Mucosa of descending colon (tissue), 3 donors: ENCODE measurements around the gene EPS8L1. TPM values are rescaled to one million over a fixed set of nuclear protein-coding genes. Genes with fewer than 3 reads are reported as not detected.
"Not testable (repeated sequence)": the region's sequence is repeated elsewhere in the genome, so short reads cannot be mapped to it uniquely, and the experiment has no call there.

Experiments used
- ATAC-seq: fragments of 200-7000 bp; cut with Tn5 transposase; one replicate; pipeline ENCODE4 v1.9.1; 2020; ENCODE audit warnings: mild to moderate bottlenecking, moderate library complexity
- DNase-seq, 3 donors: peaks; one replicate each; pipeline ENCODE4 v3.0.0-alpha.2; 2020
- H3K36me3 ChIP-seq: fragments of 200-600 bp; one replicate; pipeline ENCODE4 v1.8.0; 2021; ENCODE audit warnings: low read depth, mild to moderate bottlenecking
- H3K4me1 ChIP-seq: fragments of 200-600 bp; one replicate; pipeline ENCODE4 v1.8.0; 2021; ENCODE audit warnings: low read depth, mild to moderate bottlenecking
- H3K4me3 ChIP-seq: fragments of 200-600 bp; one replicate; pipeline ENCODE4 v1.8.0; 2021; ENCODE audit warnings: mild to moderate bottlenecking
- H3K9me3 ChIP-seq: fragments of 200-600 bp; one replicate; pipeline ENCODE4 v1.8.0; 2021; ENCODE audit warnings: mild to moderate bottlenecking
- intact Hi-C, 2 donors: fragments of 100-400 bp; cut with DNase I in 1 of 2; cut with micrococcal nuclease in 1 of 2; formaldehyde crosslinking; loops; one replicate each; pipeline versions ENCODE4 v1.11.0 to v1.11.1; 2022; cut with DNase I, micrococcal nuclease
- total RNA-seq, 3 donors: library from RNA; stranded (reverse); fragmentation: NEBNext Ultra II Directional in 2 of 3; extraction: Animal tissue kit (Norgen Biotek cat#: 25700) in 2 of 3; gene quantifications; one replicate each; pipeline versions ENCODE4 v1.2.1 to v1.2.4, GENCODE V29; 2021 to 2023
- TF ChIP-seq, protein P1 (sequence below): fragments of 200-600 bp; IDR thresholded peaks from one replicate; pipeline ENCODE4 v1.8.0; 2022; ENCODE audit warnings: antibody characterized with exemption, mild to moderate bottlenecking
- donor health status: DM: no; HTN: no; CAD: no; lungs with moderate emphysema.
- donor health status: DM: no; HTN: no; CAD: no.
- donor health status: DM: no; HTN: yes; CAD: no.

EPS8L1 gene
- total RNA-seq, 3 donors from 2014 or later, result 20.7 to 79.6 (median 36.0) TPM

DNA sequence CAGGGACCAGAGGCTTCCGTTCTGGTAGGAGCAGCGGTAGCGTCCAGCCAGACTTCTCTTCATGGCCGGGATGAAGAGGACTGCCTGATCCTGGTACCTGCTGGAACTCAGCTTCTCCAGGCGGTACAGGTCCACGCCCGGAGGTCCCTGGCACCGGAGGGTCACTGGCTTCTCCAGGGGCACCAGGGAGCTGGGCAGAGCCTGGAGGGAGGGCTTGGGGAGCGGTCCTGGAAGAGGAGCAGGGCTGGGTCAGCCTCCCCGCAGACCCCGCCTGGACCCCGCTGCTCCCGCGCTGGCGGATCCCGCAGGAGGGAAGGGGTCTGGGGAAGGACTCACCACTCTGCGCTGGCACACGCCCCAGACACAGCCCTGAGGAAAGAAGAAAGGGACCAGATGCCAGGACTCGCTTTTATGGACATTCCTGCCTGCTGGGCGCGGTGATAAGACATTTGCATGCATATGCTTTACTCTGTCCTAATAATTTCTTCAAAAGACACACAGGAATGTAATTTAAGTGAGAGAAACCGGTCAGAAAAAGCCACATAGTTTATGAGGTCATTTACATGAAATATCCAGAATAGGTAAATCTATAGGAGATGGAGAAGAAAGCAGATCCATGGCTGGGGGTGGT lies 43.4 kb upstream of the EPS8L1 start:
- intact Hi-C loops, result no loop called here
- TF ChIP-seq, protein P1, sequence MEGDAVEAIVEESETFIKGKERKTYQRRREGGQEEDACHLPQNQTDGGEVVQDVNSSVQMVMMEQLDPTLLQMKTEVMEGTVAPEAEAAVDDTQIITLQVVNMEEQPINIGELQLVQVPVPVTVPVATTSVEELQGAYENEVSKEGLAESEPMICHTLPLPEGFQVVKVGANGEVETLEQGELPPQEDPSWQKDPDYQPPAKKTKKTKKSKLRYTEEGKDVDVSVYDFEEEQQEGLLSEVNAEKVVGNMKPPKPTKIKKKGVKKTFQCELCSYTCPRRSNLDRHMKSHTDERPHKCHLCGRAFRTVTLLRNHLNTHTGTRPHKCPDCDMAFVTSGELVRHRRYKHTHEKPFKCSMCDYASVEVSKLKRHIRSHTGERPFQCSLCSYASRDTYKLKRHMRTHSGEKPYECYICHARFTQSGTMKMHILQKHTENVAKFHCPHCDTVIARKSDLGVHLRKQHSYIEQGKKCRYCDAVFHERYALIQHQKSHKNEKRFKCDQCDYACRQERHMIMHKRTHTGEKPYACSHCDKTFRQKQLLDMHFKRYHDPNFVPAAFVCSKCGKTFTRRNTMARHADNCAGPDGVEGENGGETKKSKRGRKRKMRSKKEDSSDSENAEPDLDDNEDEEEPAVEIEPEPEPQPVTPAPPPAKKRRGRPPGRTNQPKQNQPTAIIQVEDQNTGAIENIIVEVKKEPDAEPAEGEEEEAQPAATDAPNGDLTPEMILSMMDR, result no peak
- peak; percentile 12 for ATAC-seq

DNA sequence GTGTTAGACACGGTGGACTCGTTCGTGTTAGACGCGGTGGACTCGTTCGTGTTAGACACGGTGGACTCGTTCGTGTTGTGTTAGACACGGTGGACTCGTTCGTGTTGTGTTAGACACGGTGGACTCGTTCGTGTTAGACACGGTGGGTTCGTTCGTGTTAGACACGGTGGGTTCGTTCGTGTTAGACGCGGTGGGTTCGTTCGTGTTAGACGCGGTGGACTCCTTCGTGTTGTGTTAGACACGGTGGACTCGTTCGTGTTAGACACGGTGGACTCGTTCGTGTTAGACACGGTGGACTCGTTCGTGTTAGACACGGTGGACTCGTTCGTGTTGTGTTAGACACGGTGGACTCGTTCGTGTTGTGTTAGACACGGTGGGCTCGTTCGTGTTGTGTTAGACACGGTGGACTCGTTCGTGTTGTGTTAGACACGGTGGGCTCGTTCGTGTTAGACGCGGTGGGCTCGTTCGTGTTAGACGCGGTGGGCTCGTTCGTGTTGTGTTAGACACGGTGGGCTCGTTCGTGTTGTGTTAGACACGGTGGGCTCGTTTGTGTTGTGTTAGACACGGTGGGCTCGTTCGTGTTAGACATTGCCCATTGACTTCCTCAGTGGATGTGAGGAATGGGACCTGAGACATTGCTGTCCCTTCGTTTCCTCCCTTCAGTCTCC lies 42.6 kb upstream of the EPS8L1 start:
- H3K36me3 ChIP-seq, ATAC-seq, intact Hi-C loops, H3K4me1 ChIP-seq, DNase-seq, H3K9me3 ChIP-seq, H3K4me3 ChIP-seq: not testable (repeated sequence)

More for the DNA sequence above, 43.4 kb upstream of the EPS8L1 start:
- no peak for DNase-seq
- no peaks in the 10 kb centered on the region for H3K9me3 ChIP-seq
- no peaks in the 10 kb centered on the region for H3K36me3 ChIP-seq
- H3K4me3 ChIP-seq, result no peak overlapping the region
- H3K4me1 ChIP-seq, result no peaks in the 10 kb centered on the region

DNA sequence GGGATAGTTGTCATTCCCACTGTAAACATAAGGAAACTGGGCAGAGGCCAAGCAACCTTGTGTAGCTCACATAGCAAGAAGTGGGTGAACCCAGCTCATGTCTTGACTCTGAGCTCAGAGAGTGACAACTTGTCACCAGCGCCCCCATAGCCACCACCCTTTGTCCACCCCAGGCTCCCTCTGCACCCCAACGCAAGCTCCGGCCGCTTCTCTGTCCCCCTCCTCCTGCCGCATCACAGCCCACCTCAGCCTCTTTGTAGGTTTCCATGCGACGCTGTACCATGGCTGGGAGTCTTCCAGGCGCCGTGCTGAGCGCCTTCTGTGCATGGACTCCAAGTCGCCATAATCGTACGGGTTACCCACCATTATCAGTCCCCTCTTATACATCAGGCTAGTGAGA lies 40.9 kb upstream of the EPS8L1 start:
- H3K4me1 ChIP-seq, result no peaks in the 10 kb centered on the region
- intact Hi-C loops, result no loop called here
- TF ChIP-seq, protein P1, result no peak
- H3K4me3 ChIP-seq, result no peak overlapping the region
- H3K9me3 ChIP-seq, result no peaks in the 10 kb centered on the region
- ATAC-seq (no peak), DNase-seq (no peak)
- no peaks in the 10 kb centered on the region for H3K36me3 ChIP-seq

DNA sequence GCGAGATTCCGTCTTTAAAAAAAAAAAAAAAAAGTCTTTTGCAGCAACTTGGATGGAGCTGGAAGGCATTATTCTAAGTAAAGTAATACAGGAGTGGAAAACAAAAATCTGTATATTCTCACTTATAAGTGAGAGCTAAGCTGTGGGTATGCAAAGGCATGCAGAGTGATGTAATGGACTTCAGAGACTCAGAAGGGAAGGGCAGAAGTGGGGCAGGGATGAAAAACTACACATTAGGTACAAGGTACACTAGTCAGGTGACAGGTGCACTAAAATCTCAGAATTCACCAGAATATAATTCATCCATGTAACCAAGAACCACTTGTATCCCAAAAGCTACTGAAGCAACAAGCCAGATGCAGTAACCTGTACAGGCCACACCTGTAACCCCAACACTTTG lies 39.6 kb upstream of the EPS8L1 start:
- no peak for DNase-seq
- intact Hi-C loops, result no loop called here
- peak; percentile 51 for ATAC-seq
- no peaks in the 10 kb centered on the region for H3K9me3 ChIP-seq
- H3K36me3 ChIP-seq, result no peaks in the 10 kb centered on the region
- H3K4me1 ChIP-seq, result no peaks in the 10 kb centered on the region
- H3K4me3 ChIP-seq, result no peak overlapping the region
- TF ChIP-seq, protein P1, result no peak

DNA sequence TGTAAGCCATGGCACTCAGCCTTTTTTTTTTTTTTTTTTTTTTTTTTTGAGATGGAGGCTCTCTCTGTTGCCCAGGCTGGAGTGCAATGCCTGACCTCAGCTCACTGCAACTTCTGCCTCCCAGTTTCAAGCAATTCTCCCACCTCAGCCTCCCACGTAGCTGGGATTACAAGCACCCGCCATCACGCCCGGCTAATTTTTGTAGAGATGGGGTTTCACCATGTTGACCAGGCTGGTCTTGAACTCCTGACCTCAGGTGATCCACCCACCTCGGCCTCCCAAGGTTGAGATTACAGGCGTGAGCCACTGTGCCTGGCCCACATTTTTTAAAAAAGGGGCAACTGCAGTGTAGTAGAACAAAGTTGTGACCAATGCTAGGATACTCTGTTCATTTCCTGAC lies 38.1 kb upstream of the EPS8L1 start:
- intact Hi-C loops, DNase-seq, ATAC-seq, H3K4me1 ChIP-seq, H3K9me3 ChIP-seq, H3K36me3 ChIP-seq, H3K4me3 ChIP-seq: not testable (repeated sequence)

DNA sequence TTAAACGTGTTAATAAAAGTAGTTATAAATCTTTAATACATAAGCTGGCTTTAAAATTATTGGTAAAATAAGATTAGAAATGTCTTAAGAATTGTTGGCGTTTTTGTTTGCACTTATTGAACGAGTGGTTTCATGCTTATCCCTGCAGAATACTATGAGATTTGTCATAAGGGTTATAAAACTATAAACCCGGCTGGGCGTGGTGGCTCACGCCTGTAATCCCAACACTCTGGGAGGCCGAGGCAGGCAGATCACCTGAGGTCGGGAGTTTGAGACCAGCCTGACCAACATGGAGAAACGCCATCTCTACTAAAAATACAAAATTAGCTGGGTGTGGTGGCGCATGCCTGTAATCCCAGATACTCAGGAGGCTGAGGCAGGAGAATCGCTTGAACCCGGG lies 35.0 kb upstream of the EPS8L1 start:
- ATAC-seq, result peak; percentile 49
- H3K9me3 ChIP-seq, intact Hi-C loops, H3K4me3 ChIP-seq, H3K4me1 ChIP-seq, H3K36me3 ChIP-seq: not testable (repeated sequence)
- peak in 1 of 3 donors; percentile 50 for DNase-seq

DNA sequence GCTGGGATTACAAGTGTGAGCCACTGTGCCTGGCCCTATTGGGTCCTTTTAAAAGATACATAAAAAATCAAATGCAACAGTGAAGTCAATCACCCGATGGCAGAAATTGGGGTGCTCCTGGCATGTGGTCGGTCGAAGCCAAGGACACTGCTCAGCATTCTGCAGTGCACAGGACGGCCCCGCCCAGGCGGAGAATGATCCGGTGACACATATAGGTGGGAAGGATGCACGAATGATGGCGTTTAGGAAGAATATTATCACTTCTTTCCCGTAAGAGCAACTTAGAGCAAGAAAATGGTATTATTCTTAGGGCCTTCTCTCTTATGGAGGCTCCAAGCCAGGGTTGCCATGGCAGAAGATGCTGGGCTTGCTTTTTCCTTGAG lies 34.4 kb upstream of the EPS8L1 start:
- no peaks in the 10 kb centered on the region for H3K4me1 ChIP-seq
- H3K9me3 ChIP-seq, result no peaks in the 10 kb centered on the region
- DNase-seq (peak in 1 of 3 donors; percentile 35), ATAC-seq (no peak)
- TF ChIP-seq, protein P1, result no peak
- intact Hi-C loops, result no loop called here
- no peaks in the 10 kb centered on the region for H3K36me3 ChIP-seq
- no peak overlapping the region for H3K4me3 ChIP-seq
